Measurements from ENCODE around the gene CAPN13. TPM values are rescaled to one million over a fixed set of nuclear protein-coding genes. Genes with fewer than 3 reads are reported as not detected.

CAPN13 gene
- total and polyA plus RNA-seq, 2 donors (not counting 1 experiment from before 2014, with no cell fraction given) = not detected

- Mint-ChIP-seq H3K27me3 (peaks cover 8% of the 10 kb centered on the region), H3K4me1 (no peaks in the 10 kb centered on the region), H3K27ac (no peak overlapping the region), H3K4me3 (no peak overlapping the region), H3K9me3 (ENCODE audit: insufficient read depth) (no peaks in the 10 kb centered on the region)
- Histone ChIP-seq H3K4me2 (replicated peaks; ENCODE audit: low read depth, low read length, poor library complexity, severe bottlenecking) (no peak overlapping the region), H3K4me3 (ENCODE audit: control extremely low read depth in 1 of 5, extremely low read depth in 1 of 5, insufficient read depth in 1 of 5, low read depth in 2 of 5, low read length in 4 of 5) (no peak overlapping the region), H3K4me1 (ENCODE audit: control insufficient read depth in 2 of 2, insufficient read depth in 2 of 2, low read length in 2 of 2) (no peaks in the 10 kb centered on the region), H3K27ac (ENCODE audit: low read length in 2 of 2) (no peak overlapping the region), H3K36me3 (replicated peaks in 1 of 2; ENCODE audit: control extremely low read depth in 1 of 2, control insufficient read depth in 1 of 2, extremely low read depth in 1 of 2, insufficient read depth in 2 of 2, low read length in 1 of 2) (no peaks in the 10 kb centered on the region), H3K79me2 (ENCODE audit: control insufficient read depth, insufficient read depth, low read length) (no peaks in the 10 kb centered on the region), H3K9me3 (ENCODE audit: control extremely low read depth in 1 of 3, control insufficient read depth in 2 of 3, insufficient read depth in 1 of 3, low read length in 2 of 3) (no peaks in the 10 kb centered on the region), H4K20me1 (ENCODE audit: control insufficient read depth, insufficient read depth, low read length, poor library complexity, severe bottlenecking) (no peaks in the 10 kb centered on the region), H3K9ac (ENCODE audit: low read length) (no peak overlapping the region), H3K27me3 (replicated peaks in 1 of 4; ENCODE audit: control extremely low read depth in 1 of 4, control insufficient read depth in 3 of 4, insufficient read depth in 4 of 4, low read length in 3 of 4) (peaks cover 0 to 3% (median 0%) of the 10 kb centered on the region in 4 experiments), H2AFZ (ENCODE audit: insufficient read depth, low read depth, low read length, poor library complexity, severe bottlenecking) (no peak overlapping the region)
- DNase-seq (no peak), ATAC-seq (ENCODE audit: low read depth) (no peak)
- intact Hi-C loops (cut with micrococcal nuclease) = no loop called here
- TF ChIP-seq EZH2 (IDR thresholded peaks at IDR 0.05; ENCODE audit: borderline replicate concordance, insufficient read depth, low read depth, low read length, poor library complexity, severe bottlenecking) (no peak), CTCF (IDR thresholded peaks at IDR 0.05) (no peak)
- ChIA-PET CTCF (interaction anchor here (1.3 kb wide), 1 partner anchor 597 kb away, joined by 4 read pairs; no protein-coding TSS in a partner anchor), POLR2A (no interaction called here)
- WGBS (ENCODE audit: insufficient coverage) = 93% methylated on average over 13 of the region's 18 CpGs
Observed at GRCh38 chr2:30736461-30737325, 70.6 kb downstream of the CAPN13 start.

- DNase-seq (no peak), ATAC-seq (ENCODE audit: low read depth) (no peak)
- Histone ChIP-seq H3K79me2 (ENCODE audit: control insufficient read depth, insufficient read depth, low read length) (no peaks in the 10 kb centered on the region), H3K27ac (ENCODE audit: low read length in 2 of 2) (no peak overlapping the region), H4K20me1 (ENCODE audit: control insufficient read depth, insufficient read depth, low read length, poor library complexity, severe bottlenecking) (no peaks in the 10 kb centered on the region), H2AFZ (ENCODE audit: insufficient read depth, low read depth, low read length, poor library complexity, severe bottlenecking) (no peak overlapping the region), H3K4me3 (ENCODE audit: control extremely low read depth in 1 of 5, extremely low read depth in 1 of 5, insufficient read depth in 1 of 5, low read depth in 2 of 5, low read length in 4 of 5) (no peak overlapping the region), H3K9me3 (ENCODE audit: control extremely low read depth in 1 of 3, control insufficient read depth in 2 of 3, insufficient read depth in 1 of 3, low read length in 2 of 3) (no peaks in the 10 kb centered on the region), H3K4me2 (replicated peaks; ENCODE audit: low read depth, low read length, poor library complexity, severe bottlenecking) (no peak overlapping the region), H3K36me3 (replicated peaks in 1 of 2; ENCODE audit: control extremely low read depth in 1 of 2, control insufficient read depth in 1 of 2, extremely low read depth in 1 of 2, insufficient read depth in 2 of 2, low read length in 1 of 2) (no peaks in the 10 kb centered on the region), H3K9ac (ENCODE audit: low read length) (no peak overlapping the region), H3K27me3 (replicated peaks in 1 of 4; ENCODE audit: control extremely low read depth in 1 of 4, control insufficient read depth in 3 of 4, insufficient read depth in 4 of 4, low read length in 3 of 4) (peaks cover 0 to 3% (median 0%) of the 10 kb centered on the region in 4 experiments), H3K4me1 (ENCODE audit: control insufficient read depth in 2 of 2, insufficient read depth in 2 of 2, low read length in 2 of 2) (no peaks in the 10 kb centered on the region)
- 93% methylated on average over 11 of the region's 15 CpGs for WGBS (ENCODE audit: insufficient coverage)
- Mint-ChIP-seq H3K4me1 (no peaks in the 10 kb centered on the region), H3K27ac (no peak overlapping the region), H3K9me3 (ENCODE audit: insufficient read depth) (no peaks in the 10 kb centered on the region), H3K27me3 (peaks cover 8% of the 10 kb centered on the region), H3K4me3 (no peak overlapping the region)
- CTCF ChIA-PET = no interaction called here
- intact Hi-C loops (cut with micrococcal nuclease) = no loop called here
- TF ChIP-seq CTCF (IDR thresholded peaks at IDR 0.05) (no peak), EZH2 (IDR thresholded peaks at IDR 0.05; ENCODE audit: borderline replicate concordance, insufficient read depth, low read depth, low read length, poor library complexity, severe bottlenecking) (no peak)
- POLR2A ChIA-PET = no interaction called here
Observed at GRCh38 chr2:30733876-30734520, 73.2 kb downstream of the CAPN13 start.
